Measurements from ENCODE around the gene KSR1.
"Not testable (repeated sequence)": the region's sequence is repeated elsewhere in the genome, so short reads cannot be mapped to it uniquely, and the experiment has no call there.

KSR1 gene

DNA sequence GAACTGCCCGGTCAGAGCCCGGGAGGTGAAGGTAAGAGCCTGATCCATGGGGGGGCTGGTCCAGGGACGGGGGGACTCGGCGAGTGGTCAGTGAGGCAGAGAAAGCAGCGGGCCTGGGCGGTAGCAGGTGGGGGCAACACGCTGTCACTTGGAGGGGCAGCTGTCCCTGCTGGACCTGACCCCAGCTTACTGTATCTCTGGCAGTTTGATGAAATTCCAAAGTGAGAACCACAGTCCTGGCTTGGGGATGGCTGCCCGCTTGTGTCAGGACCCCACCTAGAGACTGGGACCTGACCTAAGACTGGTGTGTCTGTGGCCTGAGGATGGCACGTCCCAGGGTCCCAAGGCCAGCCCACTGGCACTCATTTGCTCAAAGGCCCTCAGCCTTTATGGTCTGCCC lies 35.1 kb upstream of the KSR1 start:
- no peak overlapping the region for H3K4me3 ChIP-seq (ENCODE audit: low read length)
- no peak for TF ChIP-seq ZNF274 (IDR thresholded peaks at IDR 0.05; ENCODE audit: low read depth, low read length)

DNA sequence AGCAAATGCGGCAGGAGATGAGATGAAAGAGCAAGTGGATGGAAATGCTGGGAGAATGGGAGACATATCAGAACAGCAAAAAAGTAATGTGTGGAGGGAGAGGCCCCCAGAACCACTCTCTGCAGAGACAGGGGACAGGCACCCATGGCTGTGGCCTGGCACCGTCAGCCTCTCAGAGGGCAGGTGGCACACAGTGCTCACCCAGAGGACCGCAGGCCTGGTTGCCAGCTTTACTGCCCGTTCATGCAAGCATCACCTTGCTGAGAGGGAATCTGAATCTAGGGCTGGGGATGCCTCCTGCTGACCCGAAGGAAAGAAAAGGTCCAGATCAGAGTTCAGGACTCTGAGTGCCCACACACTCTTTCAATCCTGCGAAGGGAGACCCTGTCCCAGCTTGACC lies 34.6 kb upstream of the KSR1 start:
- not testable (repeated sequence) for H3K4me3 ChIP-seq (ENCODE audit: low read length)

- H3K4me3 ChIP-seq (ENCODE audit: low read length): no peak overlapping the region
These were observed 33.6 kb upstream of the KSR1 start for GRCh38 chr17:27422601-27423000.

DNA sequence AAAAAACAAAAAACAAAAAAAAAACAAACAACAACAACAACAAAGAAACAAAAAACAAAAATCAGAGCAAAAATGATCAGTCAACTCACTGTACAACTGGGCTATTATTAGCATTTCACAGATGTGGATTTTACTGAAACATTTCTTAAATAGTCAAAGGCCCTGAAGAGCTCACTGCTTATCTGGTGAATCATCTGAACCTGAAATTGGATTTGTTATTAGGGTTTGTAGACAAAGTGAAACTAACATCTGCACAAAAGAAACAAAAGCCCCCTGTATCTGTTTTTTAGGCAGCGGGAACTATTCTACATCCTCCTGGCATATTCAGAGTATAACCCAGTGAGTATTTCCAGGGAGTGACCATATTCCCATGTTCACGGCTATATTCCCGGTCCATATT lies 32.6 kb upstream of the KSR1 start:
- H3K4me3 ChIP-seq (ENCODE audit: low read length): no peak overlapping the region
- TF ChIP-seq ZNF274 (IDR thresholded peaks at IDR 0.05; ENCODE audit: low read depth, low read length): no peak

More at GRCh38 chr17:27422601-27423000, 33.6 kb upstream of the KSR1 start:
- no peak for TF ChIP-seq ZNF274 (IDR thresholded peaks at IDR 0.05; ENCODE audit: low read depth, low read length)

DNA sequence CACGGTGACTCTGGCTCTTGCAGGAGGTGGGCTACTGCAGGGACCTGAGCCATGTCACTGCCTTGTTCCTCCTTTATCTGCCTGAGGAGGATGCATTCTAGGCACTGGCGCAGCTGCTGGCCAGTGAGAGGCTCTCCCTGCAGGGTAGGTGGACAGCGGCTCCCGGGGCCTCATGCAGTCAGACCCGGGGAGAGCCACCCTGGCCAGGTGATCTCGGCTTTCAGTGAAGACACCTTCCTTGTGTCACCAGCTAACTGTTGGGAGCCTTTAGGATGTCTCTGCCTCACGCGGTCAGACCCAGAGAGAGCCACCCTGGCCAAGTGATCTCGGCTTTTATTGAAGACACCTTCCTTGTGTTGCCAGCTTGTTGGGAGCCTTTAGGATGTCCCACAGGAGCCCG lies 31.7 kb upstream of the KSR1 start:
- TF ChIP-seq ZNF274 (IDR thresholded peaks at IDR 0.05; ENCODE audit: low read depth, low read length): no peak
- H3K4me3 ChIP-seq (ENCODE audit: low read length): no peak overlapping the region

DNA sequence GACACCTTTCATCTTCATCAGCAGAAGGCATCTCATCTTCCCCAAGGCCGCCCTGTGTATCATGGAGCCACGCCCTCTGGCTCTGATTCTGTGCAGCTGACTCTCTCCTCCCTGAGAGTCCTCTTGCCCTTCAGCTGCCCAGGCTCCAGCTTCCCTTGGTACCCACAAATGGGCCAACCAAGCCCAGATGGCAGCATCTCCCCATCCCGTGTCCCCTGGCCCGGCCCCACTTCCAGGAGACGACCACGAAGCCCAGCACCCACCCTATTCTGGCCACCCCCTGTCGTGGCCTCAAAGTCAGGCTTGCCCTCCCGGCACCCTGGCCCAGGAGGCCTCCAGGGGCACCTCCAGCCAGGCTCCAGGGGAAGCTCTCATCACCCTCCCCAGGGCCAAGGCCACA lies 31.3 kb upstream of the KSR1 start:
- no peak overlapping the region for H3K4me3 ChIP-seq (ENCODE audit: low read length)
- no peak for TF ChIP-seq ZNF274 (IDR thresholded peaks at IDR 0.05; ENCODE audit: low read depth, low read length)

- H3K4me3 ChIP-seq (ENCODE audit: low read length): not testable (repeated sequence)
These were observed 30.7 kb upstream of the KSR1 start for GRCh38 chr17:27425571-27425970.

GRCh38 chr17:27425991-27426390 lies 30.3 kb upstream of the KSR1 start:
- no peak overlapping the region for H3K4me3 ChIP-seq (ENCODE audit: low read length)
- TF ChIP-seq ZNF274 (IDR thresholded peaks at IDR 0.05; ENCODE audit: low read depth, low read length): no peak

DNA sequence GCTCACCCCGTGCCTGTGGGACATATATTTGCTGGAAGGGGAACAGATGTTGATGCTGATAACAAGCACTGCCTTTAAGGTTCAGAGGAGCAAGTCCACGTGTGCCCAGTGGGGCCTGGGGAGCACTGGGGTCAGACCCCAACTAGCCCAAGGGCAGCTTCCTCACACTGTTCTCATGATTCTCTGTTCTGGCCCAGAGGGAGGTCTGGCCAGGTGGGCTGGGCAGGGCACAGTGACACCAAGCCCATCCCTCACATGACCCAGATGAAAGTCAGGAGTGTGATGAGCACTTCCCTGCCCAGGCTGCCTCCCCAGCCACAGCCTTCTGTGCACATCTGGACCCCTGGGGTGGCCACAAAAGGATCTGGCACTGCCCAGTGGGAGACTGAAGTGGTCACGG lies 29.8 kb upstream of the KSR1 start:
- H3K4me3 ChIP-seq (ENCODE audit: low read length): not testable (repeated sequence)

GRCh38 chr17:27427166-27427862 lies 28.9 kb upstream of the KSR1 start:
- not testable (repeated sequence) for H3K4me3 ChIP-seq (ENCODE audit: low read length)

GRCh38 chr17:27428781-27429505 lies 27.3 kb upstream of the KSR1 start:
- no peak overlapping the region for H3K4me3 ChIP-seq (ENCODE audit: low read length)
- no peak for TF ChIP-seq ZNF274 (IDR thresholded peaks at IDR 0.05; ENCODE audit: low read depth, low read length)

GRCh38 chr17:27429666-27430382 lies 26.4 kb upstream of the KSR1 start:
- no peak for TF ChIP-seq ZNF274 (IDR thresholded peaks at IDR 0.05; ENCODE audit: low read depth, low read length)
- H3K4me3 ChIP-seq (ENCODE audit: low read length): no peak overlapping the region

- H3K4me3 ChIP-seq (ENCODE audit: low read length): no peak overlapping the region
- no peak for TF ChIP-seq ZNF274 (IDR thresholded peaks at IDR 0.05; ENCODE audit: low read depth, low read length)
These were observed 25.8 kb upstream of the KSR1 start for GRCh38 chr17:27430383-27430840.

DNA sequence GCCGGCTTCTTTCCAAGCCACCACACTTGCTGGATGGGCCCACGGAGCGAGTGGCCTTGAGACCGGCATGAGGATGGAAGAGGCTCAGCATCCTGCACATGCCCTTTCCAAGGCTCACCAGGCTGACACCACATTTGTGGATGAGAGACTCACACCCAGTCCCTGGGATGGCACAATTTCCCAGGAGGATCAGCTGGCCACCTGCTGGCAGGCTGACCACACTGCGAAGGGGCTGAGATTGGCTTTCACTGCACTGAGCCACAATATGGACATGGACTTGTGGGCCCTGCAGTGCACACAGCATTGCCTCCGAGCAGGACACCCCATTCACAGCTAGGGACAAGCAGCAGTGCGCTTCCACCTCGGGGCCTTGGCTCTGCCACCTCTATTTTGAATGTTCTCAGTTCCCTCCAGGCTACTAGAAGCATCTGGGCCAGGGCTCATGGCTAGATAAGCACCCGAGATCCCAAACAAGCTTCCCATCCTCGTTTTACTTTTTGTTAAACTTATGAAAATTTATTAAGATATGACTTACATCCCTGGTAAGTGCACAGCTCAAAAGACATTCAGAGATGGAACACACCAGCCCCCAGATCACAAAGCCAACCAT lies 25.3 kb upstream of the KSR1 start:
- TF ChIP-seq ZNF274 (IDR thresholded peaks at IDR 0.05; ENCODE audit: low read depth, low read length): no peak
- no peak overlapping the region for H3K4me3 ChIP-seq (ENCODE audit: low read length)

- no peak for TF ChIP-seq ZNF274 (IDR thresholded peaks at IDR 0.05; ENCODE audit: low read depth, low read length)
- H3K4me3 ChIP-seq (ENCODE audit: low read length): no peak overlapping the region
These were observed 22.7 kb upstream of the KSR1 start for GRCh38 chr17:27433521-27433920.

DNA sequence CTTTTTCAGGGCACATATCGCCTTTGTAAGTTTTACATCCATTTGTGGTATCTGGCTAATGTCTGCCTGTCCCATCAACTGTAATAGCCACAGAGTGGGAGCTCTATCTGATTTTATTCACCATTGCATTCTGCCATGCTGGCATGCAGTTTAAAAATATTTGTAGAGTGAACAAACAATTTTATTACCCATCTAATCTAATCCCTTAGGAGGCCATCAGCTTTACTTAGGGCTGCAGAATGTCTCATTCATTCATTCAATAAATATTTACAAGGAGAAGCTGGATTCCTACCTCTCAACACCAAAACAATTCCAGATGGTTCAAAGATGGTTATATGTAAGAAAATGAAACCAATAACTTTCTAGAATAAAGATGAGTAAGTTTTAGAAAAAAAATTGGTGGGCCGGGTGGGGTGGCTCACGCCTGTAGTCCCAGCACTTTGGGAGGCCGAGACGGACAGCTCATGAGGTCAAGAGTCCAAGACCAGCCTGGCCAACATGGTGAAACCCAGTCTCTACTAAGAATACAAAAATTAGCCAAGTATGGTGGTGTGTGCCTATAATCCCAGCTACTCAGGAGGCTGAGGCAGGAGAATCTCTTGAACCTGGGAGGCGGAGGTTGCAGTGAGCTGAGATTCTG lies 20.7 kb upstream of the KSR1 start:
- H3K4me3 ChIP-seq (ENCODE audit: low read length): not testable (repeated sequence)
